Measurements from ENCODE around the gene PLEKHH1.

PLEKHH1 gene

DNA sequence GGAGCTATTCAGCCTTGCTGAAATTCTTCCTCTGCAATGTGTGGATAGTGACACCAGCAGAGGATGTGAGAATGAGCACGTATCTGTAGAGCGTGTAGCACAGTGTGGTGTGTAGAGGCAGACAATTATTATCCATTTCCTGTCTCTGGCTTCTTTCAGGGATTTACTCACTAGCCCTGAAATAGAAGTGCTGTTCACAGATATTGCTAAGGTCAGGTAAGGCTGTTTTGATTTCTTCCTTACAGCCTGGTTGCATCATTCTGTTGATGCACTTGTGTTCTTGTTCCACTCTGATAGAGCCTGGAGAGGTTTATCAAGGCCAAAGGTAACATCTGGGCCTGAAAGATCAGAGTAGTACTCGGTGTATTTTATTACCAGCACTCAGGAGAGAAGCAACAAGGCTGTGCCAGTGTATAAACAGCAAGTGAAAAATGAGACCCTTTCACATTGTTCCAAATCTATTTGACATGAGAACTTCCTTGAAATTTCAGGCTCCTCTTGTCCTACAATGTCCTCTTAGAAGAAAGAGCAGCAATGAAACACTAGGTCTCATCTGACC is 103.3 kb downstream of the PLEKHH1 start:
- DNase-seq: no peak

DNA sequence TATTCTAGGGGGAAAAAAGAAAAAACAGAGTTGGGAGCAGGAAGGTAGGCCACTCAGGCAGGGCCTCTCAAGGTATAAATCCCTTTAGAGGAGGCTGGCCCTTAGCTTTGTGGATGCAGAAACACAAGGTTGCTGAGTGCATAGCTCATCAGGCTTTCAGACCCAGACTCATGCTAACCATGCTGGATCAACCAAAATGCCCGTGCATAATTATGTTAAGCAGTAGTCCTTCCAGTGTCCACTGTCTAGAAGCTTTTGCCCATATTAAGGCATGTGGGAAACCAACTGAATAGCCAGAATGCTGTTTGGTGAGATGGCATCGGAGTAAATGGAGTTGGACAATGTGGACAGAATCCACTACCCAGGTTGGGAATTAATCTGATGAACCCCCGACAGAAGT is 105.6 kb downstream of the PLEKHH1 start:
- no peak for DNase-seq

Measured in cortex of kidney (tissue), 1 donor.